ELF-1 (cell line): ENCODE measurements around the gene SNRNP25.
"Not testable (repeated sequence)": the region's sequence is repeated elsewhere in the genome, so short reads cannot be mapped to it uniquely, and the experiment has no call there.

Experiments
- DNase-seq: peaks from one replicate; pipeline ENCODE4 v3.0.0-alpha.2; 2016; ENCODE audit warnings: low read depth, low spot score

SNRNP25 gene

GRCh38 chr16:53346-54236, at the start of gene SNRNP25, which contains the start of gene POLR3K:
SNRNP25 (plus strand) TSS chr16:53828; CDS start chr16:54017, 189 bp downstream.
POLR3K (minus strand) TSS chr16:53608; CDS start chr16:53586, 22 bp downstream.
- peak; percentile 99 for DNase-seq

GRCh38 chr16:9903-10665, 43.5 kb upstream of the SNRNP25 start:
- peak; percentile 6 for DNase-seq

GRCh38 chr16:10772-11171, 42.9 kb upstream of the SNRNP25 start:
- not testable (repeated sequence) for DNase-seq

- not testable (repeated sequence) for DNase-seq
Observed at GRCh38 chr16:17062-17765, 36.4 kb upstream of the SNRNP25 start.

- not testable (repeated sequence) for DNase-seq
Observed at GRCh38 chr16:20886-21285, 32.7 kb upstream of the SNRNP25 start.

- not testable (repeated sequence) for DNase-seq
Observed at GRCh38 chr16:24151-24550, 29.5 kb upstream of the SNRNP25 start.

- DNase-seq: not testable (repeated sequence)
Observed at GRCh38 chr16:25926-26348, 27.7 kb upstream of the SNRNP25 start.

- not testable (repeated sequence) for DNase-seq
Observed at GRCh38 chr16:30627-31026, 23.0 kb upstream of the SNRNP25 start.

GRCh38 chr16:33154-33876, 20.3 kb upstream of the SNRNP25 start:
- not testable (repeated sequence) for DNase-seq

GRCh38 chr16:33877-34647, 19.6 kb upstream of the SNRNP25 start:
- no peak for DNase-seq

GRCh38 chr16:34648-34987, 19.0 kb upstream of the SNRNP25 start:
- peak; percentile 1 for DNase-seq

GRCh38 chr16:35011-35677, 18.5 kb upstream of the SNRNP25 start:
- peak; percentile 40 for DNase-seq

- no peak for DNase-seq
Observed at GRCh38 chr16:35678-36305, 17.8 kb upstream of the SNRNP25 start.

GRCh38 chr16:36336-36984, 17.2 kb upstream of the SNRNP25 start:
- no peak for DNase-seq

GRCh38 chr16:37511-37910, 16.1 kb upstream of the SNRNP25 start:
- no peak for DNase-seq

- not testable (repeated sequence) for DNase-seq
Observed at GRCh38 chr16:38206-38605, 15.4 kb upstream of the SNRNP25 start.

- no peak for DNase-seq
Observed at GRCh38 chr16:38941-39892, 14.4 kb upstream of the SNRNP25 start.
